SK-N-SH treated with all-trans-retinoic acid at 6 μM for 48 hours (cell line): Measurements from ENCODE around the gene PXT1.
A peak's percentile ranks its signal among the peaks of the same experiment; 100 is the strongest.

Experiments
- ARNTL ChIP-seq: fragments of 450-650 bp; formaldehyde crosslinking; IDR thresholded peaks from 2 replicates; pipeline ENCODE4 v1.5.0; 2020; ENCODE audit warnings: low read depth, mild to moderate bottlenecking, moderate library complexity, borderline replicate concordance
- ESRRG ChIP-seq: fragments of 250-450 bp; sonication (Bioruptor Pico); IDR thresholded peaks from 2 replicates; pipeline ENCODE4 v1.6.1; 2021; ENCODE audit warnings: mild to moderate bottlenecking
- SNAI2 ChIP-seq: fragments of 250-450 bp; sonication (Bioruptor Pico); IDR thresholded peaks from 2 replicates; pipeline ENCODE4 v1.5.0; 2020; ENCODE audit warnings: mild to moderate bottlenecking, moderate library complexity
- ZFP3 ChIP-seq: fragments of 250-450 bp; sonication (Bioruptor Pico); IDR thresholded peaks from 2 replicates; pipeline ENCODE4 v1.5.0; 2020; ENCODE audit warnings: mild to moderate bottlenecking, moderate library complexity
- ZFP30 ChIP-seq: fragments of 450-650 bp; formaldehyde crosslinking; IDR thresholded peaks from 2 replicates; pipeline ENCODE4 v1.5.0; 2022; ENCODE audit warnings: mild to moderate bottlenecking, moderate library complexity
- TF ChIP-seq, protein P1 (sequence below): fragments of 250-450 bp; sonication (Bioruptor Pico); IDR thresholded peaks from 2 replicates; pipeline ENCODE4 v1.5.1; 2020; ENCODE audit warnings: low read depth, mild to moderate bottlenecking, moderate library complexity
- TF ChIP-seq, protein P2 (sequence below): fragments of 250-450 bp; sonication (Bioruptor Pico); IDR thresholded peaks from 2 replicates; pipeline ENCODE4 v1.8.0; 2021; ENCODE audit warnings: low read depth, mild to moderate bottlenecking, moderate library complexity, borderline replicate concordance

DNA sequence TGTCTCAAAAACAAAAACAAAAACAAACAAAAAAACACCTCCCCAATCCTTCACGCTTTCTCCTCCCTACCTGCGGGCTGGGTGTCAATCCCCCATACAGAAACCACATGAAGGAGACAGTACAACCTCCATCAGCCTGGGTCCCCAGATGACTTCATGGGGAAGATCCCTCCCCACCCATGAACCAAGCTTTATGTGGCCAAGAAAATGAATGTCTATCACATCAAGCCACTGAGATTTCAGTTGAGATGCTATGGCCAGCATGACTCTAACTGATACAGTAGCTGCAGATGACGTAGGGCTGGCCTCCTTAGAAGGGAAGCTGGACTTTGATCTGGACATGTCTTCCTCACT is 84.8 kb downstream of the PXT1 start:
- TF ChIP-seq, protein P1, sequence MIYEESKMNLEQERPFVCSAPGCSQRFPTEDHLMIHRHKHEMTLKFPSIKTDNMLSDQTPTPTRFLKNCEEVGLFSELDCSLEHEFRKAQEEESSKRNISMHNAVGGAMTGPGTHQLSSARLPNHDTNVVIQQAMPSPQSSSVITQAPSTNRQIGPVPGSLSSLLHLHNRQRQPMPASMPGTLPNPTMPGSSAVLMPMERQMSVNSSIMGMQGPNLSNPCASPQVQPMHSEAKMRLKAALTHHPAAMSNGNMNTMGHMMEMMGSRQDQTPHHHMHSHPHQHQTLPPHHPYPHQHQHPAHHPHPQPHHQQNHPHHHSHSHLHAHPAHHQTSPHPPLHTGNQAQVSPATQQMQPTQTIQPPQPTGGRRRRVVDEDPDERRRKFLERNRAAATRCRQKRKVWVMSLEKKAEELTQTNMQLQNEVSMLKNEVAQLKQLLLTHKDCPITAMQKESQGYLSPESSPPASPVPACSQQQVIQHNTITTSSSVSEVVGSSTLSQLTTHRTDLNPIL: no peak
- TF ChIP-seq SNAI2 (CRISPR knock-in tag) (no peak), ZFP3 (0 out of 2 replicates have a peak, but pooled peaks have one; percentile 49), ESRRG (no peak), ARNTL (CRISPR knock-in tag) (no peak), ZFP30 (CRISPR knock-in tag) (no peak)
- TF ChIP-seq, protein P2, sequence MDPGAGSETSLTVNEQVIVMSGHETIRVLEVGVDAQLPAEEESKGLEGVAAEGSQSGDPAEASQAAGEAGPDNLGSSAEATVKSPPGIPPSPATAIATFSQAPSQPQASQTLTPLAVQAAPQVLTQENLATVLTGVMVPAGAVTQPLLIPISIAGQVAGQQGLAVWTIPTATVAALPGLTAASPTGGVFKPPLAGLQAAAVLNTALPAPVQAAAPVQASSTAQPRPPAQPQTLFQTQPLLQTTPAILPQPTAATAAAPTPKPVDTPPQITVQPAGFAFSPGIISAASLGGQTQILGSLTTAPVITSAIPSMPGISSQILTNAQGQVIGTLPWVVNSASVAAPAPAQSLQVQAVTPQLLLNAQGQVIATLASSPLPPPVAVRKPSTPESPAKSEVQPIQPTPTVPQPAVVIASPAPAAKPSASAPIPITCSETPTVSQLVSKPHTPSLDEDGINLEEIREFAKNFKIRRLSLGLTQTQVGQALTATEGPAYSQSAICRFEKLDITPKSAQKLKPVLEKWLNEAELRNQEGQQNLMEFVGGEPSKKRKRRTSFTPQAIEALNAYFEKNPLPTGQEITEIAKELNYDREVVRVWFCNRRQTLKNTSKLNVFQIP (CRISPR knock-in tag): no peak
